T follicular helper cell (primary cell): Measurements from ENCODE around the gene CNOT6L.
"Not testable (repeated sequence)": the region's sequence is repeated elsewhere in the genome, so short reads cannot be mapped to it uniquely, and the experiment has no call there.

ENCODE experiments used
- DNase-seq: peaks from one replicate; pipeline ENCODE4 v3.0.0-alpha.2; 2020; ENCODE audit warnings: low read depth

The CNOT6L gene

DNA sequence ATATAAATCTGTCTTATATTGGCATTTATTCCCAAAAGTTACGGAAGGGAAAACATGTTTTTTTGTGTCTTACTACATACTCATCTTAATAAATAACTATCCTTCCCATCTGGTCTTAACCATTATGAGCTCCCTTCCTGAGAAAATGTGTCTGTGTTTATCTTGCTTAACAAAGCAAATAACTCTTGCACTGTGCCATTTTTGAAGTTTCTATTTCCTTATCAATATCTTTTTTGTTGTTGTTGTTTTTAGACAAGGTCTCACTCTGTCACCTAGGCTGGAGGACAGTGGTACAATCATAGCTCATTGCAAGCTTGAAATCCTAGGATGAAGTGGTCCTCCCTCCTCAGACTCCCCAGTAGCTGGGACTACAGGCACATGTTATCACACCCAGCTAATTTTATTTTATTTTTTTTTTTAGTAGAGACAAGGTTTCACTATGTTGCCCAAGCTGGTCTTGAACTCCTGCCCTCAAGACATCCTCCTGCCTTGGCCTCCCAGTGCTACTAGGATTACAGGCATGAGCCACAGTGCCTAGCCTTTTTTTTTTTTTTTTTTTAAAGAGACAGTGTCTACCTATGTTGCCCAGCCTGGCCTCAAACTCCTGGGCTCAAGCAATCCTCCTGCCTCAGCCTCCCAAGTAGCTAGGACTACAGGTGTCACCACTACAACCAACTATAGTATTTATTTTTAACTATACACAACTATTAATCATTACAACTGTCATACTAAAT is 36.9 kb downstream of the CNOT6L start:
- DNase-seq = no peak

- not testable (repeated sequence) for DNase-seq
Measured at GRCh38 chr4:77780762-77781161, 38.4 kb downstream of the CNOT6L start.

DNA sequence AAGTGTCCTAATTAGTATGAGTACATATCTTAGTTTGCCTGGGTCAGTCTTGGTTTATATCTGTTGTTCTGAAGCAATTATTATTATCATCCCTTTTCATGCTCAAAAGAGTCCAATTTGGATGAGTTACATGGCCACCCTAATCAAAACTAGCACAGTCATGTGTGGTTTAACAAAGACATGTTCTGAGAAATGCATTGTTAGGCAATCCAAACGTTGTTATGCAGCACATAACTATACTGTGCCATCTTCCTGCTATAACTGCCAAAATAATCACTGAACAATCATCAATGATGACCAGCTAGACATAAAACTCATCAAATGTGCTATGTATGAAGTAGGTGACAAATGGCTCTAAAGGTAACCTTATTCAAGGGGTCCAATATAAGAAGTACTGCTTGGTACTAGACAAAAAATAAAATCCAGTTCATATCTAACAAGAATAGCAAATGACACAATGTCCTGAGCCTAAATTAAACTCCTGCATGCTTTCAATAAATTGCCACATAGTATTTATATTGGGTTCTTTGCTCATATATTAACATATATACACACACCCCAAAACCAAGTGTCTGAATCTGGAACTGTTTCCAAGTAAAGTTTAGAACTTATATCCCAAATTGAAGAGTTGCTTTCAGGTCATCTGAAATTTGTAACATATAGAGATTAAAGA is 41.9 kb downstream of the CNOT6L start:
- no peak for DNase-seq

DNA sequence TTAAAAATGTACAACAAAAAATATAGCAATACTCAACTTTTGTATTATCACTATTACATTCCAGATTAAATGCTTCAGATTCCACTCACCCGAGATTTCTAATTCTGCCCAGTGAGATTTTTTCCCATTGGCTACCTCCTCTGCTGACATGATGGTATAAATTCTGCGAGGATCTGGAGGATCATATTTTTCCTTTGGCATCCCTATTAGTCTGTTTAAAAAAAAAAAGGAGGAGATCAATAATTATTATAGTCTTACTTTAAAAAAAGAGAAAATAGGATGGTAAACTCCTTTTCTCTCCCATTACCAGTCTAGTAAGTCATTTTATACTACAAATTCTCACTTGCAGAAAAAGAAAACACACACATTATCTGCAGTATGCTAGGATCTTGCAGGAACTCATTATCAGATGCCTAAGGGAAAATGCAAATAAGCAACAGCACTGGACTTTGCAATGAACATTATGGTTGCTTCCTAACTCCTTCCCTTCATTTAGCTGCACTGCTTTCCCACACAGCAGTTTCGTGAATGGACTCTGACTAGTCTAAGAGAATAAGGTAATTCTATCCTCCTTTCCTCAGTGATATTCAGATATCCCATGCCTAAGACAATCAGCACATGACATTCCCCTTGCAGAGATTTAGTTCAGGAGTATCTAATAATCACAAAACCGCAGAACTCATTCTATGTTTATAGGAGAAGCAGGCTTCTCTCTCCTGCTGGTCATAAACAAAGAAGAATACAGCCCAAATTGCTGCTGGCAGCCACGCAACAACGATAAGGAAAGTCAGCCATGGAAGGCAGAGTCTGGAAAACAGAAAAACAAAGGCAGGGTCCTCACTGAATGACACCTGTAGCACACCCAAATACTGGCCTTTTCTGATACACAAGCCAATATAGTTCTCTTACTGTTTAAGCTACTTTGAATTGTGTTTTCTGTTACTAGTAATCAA is 42.7 kb downstream of the CNOT6L start:
- no peak for DNase-seq

- DNase-seq = no peak
Measured at GRCh38 chr4:77773101-77773500, 46.1 kb downstream of the CNOT6L start.

DNA sequence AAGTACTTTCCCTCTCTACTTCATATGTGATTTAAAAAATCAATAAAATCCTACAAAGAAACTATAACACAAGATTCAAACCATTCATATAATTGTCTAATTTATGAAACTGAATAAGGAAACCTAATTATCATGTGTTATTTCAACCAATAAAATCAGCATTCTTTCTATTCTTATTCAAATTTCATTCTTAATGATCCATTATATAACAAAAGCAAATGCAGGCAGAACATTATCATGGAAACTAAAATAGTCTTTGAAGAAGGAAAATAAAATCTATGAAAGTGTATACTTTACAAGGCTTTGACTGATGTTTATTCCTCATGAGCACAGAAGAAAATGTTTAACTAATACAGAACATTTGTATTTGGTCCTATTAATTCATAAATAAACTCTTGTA is 47.6 kb downstream of the CNOT6L start:
- DNase-seq = no peak

- DNase-seq = no peak
Measured at GRCh38 chr4:77765720-77766119, 53.4 kb downstream of the CNOT6L start.

DNA sequence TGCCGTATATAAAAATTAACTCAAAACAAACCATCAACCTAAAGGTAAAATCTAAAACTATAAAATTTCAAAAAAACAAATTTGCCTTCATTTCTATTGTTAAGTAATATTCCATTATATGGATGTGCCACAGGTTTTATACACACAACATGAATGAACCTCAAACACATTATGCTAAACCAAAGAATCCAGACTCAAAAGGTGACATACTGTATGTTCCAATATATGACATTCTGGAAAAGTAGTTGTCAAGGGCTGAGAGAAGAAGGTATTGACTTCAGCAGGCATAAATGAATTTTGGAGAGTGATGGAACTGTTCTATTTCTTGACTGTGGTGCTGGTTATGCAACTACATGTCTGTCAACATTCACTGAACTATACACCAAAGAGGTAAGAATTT is 56.6 kb downstream of the CNOT6L start:
- no peak for DNase-seq

DNA sequence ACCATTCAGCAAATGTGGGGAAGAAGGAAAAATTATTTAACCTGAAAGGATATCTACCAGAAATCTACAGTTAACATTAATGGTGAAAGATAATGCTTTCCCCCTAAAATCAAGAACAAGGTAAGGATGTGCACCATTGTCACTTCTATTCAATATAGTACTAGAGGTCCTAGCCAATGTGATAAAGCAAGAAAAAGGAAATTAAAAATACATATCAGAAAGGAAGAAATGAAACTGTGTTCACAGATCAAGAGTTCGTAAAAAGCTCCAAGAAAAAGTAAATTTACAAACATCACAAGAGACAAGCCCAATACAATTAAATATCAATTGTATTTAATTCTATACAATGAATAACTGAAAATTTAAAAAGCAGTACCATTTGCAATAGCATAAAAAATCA is 57.6 kb downstream of the CNOT6L start:
- DNase-seq = no peak

DNA sequence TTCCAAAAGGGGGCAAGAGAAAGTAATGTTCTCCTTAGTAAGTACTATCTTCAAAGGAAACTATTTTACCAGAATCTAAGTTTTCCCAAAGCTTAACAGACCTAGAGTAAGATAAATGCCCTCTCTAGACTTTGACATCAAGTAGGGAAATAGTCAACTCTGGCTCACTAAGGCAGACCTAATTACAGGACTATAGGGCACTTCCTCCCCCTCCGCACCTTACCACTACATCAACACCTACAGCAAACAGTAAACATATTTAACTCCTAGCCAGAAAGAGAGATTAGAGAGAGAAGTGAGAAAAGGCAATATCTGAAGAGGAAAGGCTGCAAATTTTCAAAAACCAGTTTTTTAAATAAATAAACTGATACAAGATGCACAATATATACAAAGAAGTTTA is 60.4 kb downstream of the CNOT6L start:
- no peak for DNase-seq

DNA sequence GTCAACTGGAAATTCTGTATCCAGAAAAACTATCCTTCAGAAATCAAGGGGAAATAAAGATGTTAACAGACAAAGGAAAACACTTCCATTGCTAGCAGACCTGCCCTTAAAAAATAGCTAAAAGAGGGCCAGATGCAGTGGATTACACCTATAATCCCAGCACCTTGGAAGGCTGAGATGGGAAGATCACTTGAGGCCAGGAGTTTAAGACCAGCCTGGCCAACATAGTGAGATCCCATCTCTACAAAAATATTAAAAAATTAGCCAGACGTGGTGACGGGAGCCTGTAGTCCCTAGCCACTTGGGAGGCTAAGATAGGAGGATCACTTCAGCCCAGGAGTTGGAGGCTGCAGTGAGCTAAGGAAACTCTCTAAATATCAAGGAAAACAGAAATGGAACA is 67.4 kb downstream of the CNOT6L start:
- no peak for DNase-seq

DNA sequence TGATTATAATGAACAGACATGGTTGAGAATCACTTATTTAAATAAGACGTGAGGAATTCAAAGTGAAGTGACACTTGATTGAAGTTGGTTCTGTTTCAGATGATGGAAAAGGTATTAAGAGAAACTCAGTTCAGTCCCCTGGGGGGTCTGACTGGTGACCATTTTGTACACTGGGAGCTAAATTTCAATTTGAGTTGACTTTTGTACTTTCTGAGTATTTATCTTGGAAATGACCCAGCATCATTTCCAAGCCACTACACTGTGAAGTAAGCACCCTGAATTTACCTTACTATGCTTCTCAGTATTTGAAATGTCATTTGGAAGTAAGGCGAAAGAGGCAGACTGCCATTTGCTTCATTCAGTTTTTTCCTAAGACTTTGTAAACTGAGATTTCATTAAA is 73.4 kb downstream of the CNOT6L start:
- DNase-seq = no peak

DNA sequence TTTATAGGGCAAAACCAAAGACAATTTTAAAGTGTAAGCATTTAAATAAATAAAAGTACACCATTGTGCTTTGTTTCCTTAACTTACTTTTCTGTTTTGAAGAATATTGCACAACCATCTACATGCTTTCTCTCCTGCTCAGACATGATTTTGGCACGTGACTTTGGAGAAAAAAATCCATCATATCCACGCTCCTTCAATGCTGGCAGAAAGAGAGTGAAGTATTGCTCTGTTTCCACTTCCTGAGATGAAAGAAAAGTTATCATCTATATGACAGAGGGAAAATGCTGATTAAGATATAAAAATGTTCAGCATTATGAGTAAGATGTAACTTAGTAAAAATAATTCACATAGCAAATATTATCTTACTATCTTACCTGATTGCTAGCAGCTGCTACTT is 77.1 kb downstream of the CNOT6L start:
- no peak for DNase-seq

- no peak for DNase-seq
Measured at GRCh38 chr4:77740480-77740879, 78.7 kb downstream of the CNOT6L start.

DNA sequence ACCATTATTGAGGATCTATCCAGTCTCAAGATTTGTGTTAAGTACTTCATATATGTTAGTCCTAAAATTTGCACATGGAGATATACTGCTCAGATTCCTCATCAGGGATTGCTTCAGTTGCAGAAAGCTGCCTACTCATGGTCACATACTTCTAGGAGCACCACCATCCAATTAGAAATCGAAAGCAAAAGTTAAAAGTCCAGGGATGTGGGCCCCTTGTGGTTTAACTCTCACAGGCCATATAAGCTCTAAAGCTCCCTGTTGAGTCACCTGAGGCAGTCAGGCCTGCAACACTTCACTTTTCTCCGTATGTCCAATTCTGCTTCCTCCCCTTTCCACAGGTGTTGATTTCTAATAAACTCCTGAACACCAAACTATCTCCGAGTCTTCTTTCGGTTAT is 84.2 kb downstream of the CNOT6L start:
- no peak for DNase-seq

- no peak for DNase-seq
Measured at GRCh38 chr4:77731656-77732055, 87.5 kb downstream of the CNOT6L start.

DNA sequence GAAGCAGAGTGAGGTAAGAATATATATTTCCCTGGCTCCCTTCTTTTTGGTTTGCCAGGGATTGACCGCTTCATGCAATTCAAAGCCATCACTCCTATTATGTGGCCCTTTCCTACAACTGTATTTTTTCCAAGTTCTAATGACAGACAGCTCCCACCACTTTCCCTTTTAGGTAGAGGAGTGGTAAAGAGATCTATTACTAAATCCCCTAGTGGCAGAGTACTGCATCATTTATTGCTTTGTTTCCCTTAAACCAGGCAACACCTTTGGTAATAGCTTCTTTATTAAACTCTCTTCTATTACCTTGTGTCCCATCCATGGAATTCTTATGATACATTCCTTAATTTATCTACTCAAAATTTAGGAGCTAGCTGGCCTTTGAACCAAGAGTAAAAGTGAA is 90.7 kb downstream of the CNOT6L start:
- DNase-seq = no peak

GRCh38 chr4:77721073-77721472 is 98.1 kb downstream of the CNOT6L start:
- DNase-seq = no peak

- DNase-seq = not testable (repeated sequence)
Measured at GRCh38 chr4:77718500-77718899, 100.7 kb downstream of the CNOT6L start.

DNA sequence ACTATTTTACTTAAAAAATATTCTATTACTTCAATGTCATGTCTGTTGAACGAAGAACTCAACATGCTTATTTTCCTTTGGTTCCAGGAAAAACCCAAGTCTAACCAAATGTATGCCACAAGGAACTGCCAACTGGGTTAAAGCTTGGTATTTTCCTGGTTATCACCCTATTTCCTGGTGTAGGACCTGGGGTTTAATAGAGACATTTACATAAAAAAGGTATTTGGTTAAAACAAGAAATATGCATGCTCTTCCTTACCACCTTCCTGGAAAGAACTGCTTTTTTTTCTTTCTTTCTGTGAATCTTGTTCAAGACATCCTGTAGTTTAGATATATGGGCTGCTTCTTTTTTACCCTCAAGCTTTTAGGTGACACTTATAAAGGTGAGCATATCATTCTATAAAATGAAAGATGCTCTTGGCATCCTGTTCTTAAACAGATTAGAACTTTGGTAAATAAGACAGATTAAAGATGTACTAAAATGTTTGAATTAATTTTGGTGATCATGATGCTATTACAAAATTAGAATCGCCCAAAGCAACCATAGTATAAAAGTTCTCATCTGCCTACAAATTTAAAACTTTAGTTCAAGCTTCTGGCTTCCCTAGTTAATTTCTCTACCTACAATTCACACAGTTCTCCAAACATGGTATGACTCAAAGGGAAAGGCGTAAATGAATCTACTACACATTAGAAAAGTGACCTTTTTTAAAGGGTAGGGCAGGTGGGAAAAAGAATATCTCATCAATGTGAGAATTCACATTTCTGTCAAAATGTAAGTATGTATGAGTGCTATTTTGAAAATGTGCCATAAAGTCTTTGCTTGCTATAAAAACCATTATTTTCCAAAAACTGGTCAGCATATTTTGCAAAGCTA is 103.5 kb downstream of the CNOT6L start:
- DNase-seq = no peak

DNA sequence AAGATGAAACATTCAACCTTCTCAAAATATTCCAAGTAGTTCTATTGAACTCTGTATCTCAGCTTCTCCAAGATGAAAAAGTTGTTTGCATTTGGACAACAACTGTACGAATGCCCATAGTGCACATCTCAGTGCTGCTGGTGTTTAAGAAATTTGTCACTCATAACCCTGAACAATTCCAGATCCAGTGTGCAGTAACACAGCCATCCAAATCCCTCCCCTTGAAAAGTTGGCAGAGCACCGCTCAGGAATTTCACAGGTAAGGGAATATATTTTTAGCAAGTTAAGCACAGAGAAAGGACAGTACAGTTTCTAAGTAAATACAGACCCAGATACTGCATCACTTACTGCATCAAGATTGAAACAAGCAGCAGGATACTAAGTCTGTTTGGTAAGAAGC is 104.7 kb downstream of the CNOT6L start:
- DNase-seq = no peak

DNA sequence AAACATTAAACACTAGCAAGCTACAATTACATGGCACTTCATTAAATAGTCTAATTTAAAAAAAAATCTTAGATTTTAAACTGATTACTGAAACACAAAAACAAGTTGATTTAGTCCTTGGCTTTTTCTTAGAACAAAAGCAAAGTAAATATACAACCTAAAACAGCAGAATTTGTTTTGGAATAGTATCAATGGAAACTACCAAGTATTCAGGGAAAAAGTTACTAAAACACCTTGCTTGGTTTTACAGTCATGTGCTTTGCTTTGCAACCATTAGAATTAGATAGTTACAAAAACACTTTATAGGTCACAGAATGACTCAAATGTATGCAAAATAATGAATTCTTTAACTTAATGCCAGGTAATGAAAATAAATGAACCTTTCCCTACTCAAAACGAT is 105.3 kb downstream of the CNOT6L start:
- no peak for DNase-seq
